HL-60 (cell line): ENCODE data around the gene NUDT2.

Source experiments
- POLR2AphosphoS5 ChIP-seq: IDR thresholded peaks from 2 replicates; pipeline ENCODE4 v1.6.1; 2012; ENCODE audit warnings: low read depth
- SPI1 ChIP-seq: IDR thresholded peaks from 2 replicates; pipeline ENCODE4 v1.6.1; 2012; ENCODE audit warnings: low read depth, mild to moderate bottlenecking, borderline replicate concordance
- TF ChIP-seq, protein P1 (sequence below): IDR thresholded peaks from one replicate; pipeline ENCODE4 v1.5.1; 2011; ENCODE audit warnings: low read length, control low read depth, inconsistent platforms; ENCODE audit not compliant: insufficient read depth

DNA sequence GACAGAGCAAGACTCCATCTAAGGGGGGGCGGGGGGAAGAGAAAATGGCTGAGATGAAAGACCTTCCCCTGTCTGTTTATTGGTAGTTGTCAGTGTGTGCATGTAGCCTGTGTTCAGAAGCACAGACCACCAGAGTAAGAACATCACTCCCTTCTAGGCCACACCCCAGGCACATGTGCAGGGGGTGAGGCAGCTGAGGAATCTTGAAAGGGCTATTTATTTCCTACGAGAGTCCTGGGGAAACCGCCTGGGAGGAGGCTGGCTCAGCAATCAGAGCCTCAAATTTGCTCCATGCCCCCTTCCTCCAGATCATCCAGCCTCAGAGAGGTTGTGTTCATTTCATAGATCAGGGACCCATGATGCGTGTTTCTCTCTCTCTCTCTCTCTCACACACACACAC lies 40.3 kb downstream of the NUDT2 start:
- TF ChIP-seq, protein P1, sequence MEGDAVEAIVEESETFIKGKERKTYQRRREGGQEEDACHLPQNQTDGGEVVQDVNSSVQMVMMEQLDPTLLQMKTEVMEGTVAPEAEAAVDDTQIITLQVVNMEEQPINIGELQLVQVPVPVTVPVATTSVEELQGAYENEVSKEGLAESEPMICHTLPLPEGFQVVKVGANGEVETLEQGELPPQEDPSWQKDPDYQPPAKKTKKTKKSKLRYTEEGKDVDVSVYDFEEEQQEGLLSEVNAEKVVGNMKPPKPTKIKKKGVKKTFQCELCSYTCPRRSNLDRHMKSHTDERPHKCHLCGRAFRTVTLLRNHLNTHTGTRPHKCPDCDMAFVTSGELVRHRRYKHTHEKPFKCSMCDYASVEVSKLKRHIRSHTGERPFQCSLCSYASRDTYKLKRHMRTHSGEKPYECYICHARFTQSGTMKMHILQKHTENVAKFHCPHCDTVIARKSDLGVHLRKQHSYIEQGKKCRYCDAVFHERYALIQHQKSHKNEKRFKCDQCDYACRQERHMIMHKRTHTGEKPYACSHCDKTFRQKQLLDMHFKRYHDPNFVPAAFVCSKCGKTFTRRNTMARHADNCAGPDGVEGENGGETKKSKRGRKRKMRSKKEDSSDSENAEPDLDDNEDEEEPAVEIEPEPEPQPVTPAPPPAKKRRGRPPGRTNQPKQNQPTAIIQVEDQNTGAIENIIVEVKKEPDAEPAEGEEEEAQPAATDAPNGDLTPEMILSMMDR, result no peak
- no peak for TF ChIP-seq POLR2AphosphoS5
- no peak for TF ChIP-seq SPI1
